HG02884 (cell line): ENCODE data around the gene BCAP31.

Experiments used
- ATAC-seq: cut with Tn5 transposase; IDR thresholded peaks from one replicate; pipeline ENCODE4 v1.9.1; 2021; ENCODE audit warnings: mild to moderate bottlenecking, moderate library complexity; ENCODE audit not compliant: unreplicated experiment

The BCAP31 gene

DNA sequence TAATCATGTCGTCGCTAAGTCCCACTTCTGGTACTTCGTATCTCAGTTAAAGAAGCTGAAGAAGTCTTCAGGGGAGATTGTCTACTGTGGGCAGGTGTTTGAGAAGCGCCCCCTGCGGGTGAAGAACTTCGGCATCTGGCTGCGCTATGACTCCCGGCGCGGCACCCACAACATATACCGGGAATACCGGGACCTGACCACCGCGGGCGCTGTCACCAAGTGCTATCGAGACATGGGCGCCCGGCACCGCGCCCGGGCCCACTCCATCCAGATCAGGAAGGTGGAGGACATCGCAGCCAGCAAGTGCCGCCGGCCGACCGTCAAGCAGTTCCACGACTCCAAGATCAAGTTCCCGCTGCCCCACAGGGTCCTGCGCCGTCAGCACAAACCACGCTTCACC, 61.9 kb downstream of the BCAP31 start:
- ATAC-seq = no peak

DNA sequence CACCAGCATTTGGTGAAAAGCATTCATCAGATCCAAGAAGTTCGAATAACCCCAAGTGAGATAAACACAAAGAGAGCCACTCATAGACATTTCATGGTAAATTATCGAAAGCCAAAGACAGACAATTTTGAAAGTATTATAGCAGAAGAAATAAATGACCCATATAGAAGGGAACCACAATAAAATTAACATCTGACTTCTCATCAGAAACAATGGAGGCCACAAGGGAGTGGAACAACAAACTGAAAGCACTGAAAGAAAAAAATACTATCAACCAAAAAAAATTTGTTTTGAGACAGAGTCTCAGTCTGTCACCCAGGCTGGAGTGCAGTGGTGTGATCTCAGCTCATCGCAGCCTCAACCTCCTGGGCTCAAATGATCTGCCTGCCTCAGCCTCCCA, 64.9 kb downstream of the BCAP31 start:
- no peak for ATAC-seq

DNA sequence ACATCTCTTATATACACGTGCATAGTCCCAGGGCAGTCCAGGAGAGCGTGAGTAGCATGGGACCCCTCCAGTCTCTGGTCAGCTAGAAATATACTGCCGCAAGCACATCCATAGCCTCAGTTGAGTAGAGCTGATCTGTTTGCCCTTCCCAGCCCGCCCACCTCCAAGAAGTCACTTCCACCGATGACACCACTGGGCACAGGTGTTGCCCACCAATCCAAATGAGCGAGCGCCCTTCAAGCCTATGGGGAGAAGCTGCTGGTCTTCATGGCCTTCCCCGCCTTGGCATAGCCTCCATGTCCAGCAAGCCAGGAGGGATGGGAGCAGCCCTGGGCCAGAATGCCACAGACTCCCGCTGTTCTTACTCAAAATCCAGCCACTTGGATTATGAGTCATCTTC, 67.0 kb downstream of the BCAP31 start:
- no peak for ATAC-seq

DNA sequence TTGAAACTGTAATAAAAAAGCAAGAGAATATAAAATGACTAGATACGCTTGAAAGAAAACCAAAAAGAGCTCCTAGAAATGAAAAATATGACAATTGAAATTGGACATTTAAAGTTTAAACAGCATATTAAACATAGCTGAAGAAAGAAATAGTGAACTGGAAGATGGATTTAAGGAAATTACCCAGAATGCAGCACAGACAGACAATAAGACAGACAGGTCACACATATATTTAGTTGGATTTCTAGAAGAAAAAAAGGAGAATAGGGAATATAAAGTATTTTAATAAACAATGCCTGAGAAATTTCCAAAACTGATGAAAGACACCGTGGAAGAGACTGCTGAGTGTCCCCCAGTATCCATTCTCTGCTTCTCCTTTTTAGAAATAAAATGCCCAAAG, 70.6 kb downstream of the BCAP31 start:
- ATAC-seq = no peak

DNA sequence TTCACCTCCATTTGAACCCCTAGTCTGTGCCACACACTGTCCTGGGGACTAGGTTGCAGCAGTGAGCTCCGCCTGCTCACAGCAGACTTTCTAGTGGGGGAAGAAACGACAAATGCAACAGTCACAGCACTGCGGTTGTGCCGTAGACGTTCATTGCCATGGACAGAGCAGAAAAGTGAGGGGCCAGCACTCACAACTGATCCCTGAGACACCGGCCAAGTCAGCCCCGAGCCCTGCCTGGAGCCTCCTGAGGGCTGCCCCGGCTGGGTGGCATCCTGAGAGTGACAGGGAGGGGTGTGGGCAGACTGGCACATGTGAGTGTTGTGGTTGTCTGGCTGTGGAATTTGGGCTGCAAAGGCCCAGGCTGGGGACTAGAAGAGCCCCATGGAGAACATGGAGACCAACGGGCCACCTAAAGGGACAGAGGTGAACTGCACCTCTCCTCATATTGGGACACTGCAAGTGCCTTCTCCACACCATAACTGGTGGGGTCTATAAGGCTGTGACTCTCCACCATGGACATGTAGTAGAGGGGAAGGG, 72.6 kb downstream of the BCAP31 start:
- no peak for ATAC-seq

DNA sequence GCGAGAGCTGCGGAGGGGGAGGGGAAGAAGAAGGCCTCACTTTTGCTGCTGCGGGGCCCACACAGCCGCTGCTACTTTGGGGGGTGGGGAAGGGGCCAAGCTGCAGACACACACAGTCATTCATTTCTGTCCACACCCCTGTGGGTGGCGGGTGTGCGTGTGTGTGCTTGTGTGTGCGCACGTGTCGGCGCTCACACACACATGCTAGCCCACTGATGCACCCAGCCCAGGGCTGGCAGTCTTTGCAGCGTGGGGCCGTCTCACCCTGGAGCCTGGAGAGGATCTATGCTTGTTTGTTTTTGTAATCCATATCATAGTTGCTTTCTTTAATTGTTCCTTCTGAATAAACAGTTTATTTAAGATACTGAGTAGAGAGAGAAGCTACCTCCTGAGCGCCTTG, 73.2 kb downstream of the BCAP31 start:
- no peak for ATAC-seq
